H1 (cell line): ENCODE results near the gene HADHB.

ENCODE experiments used
- CEBPB ChIP-seq: IDR thresholded peaks from 2 replicates; pipeline ENCODE4 v1.6.1; 2012; ENCODE audit warnings: low read depth, low read length
- CHD1 ChIP-seq: IDR thresholded peaks from 2 replicates; pipeline ENCODE4 v1.6.1; 2012; ENCODE audit warnings: low read depth, low read length, improper control_type of control experiment
- CTCF ChIP-seq, 3 experiments: IDR thresholded peaks; 1 replicate in 2 of 3; 2 replicates in 1 of 3; pipeline versions ENCODE4 v1.5.1 to v1.6.1; 2011; ENCODE audit warnings: low read length in 3 of 3, mild to moderate bottlenecking in 3 of 3, inconsistent platforms in 2 of 3, low read depth in 1 of 3, moderate library complexity in 1 of 3; ENCODE audit not compliant: insufficient read depth in 1 of 3; ENCODE audit errors: control extremely low read depth in 1 of 3
- EGR1 ChIP-seq: IDR thresholded peaks from 2 replicates; pipeline ENCODE4 v1.6.1; 2011; ENCODE audit warnings: low read depth, low read length, borderline replicate concordance
- EP300 ChIP-seq, 2 experiments: IDR thresholded peaks; 1 replicate in 1 of 2; 2 replicates in 1 of 2; pipeline ENCODE4 v1.6.1; 2011 to 2012; ENCODE audit warnings: low read depth in 2 of 2, low read length in 2 of 2, mild to moderate bottlenecking in 2 of 2, borderline replicate concordance in 1 of 2, inconsistent platforms in 1 of 2, moderate library complexity in 1 of 2
- GABPA ChIP-seq: IDR thresholded peaks from 2 replicates; pipeline ENCODE4 v1.6.1; 2011; ENCODE audit warnings: mild to moderate bottlenecking, low read length, moderate library complexity, borderline replicate concordance; ENCODE audit not compliant: insufficient read depth
- POLR2A ChIP-seq, 2 experiments: IDR thresholded peaks; 1 replicate in 1 of 2; 2 replicates in 1 of 2; pipeline ENCODE4 v1.6.1; 2011; ENCODE audit warnings: low read depth in 2 of 2, low read length in 2 of 2, mild to moderate bottlenecking in 2 of 2; ENCODE audit errors: control extremely low read depth in 1 of 2
- SUZ12 ChIP-seq: fragments of 200-600 bp; sonication (generic); IDR thresholded peaks from 2 replicates; pipeline ENCODE4 v1.6.1; 2012; ENCODE audit warnings: mild to moderate bottlenecking, inconsistent platforms, low read length, moderate library complexity, mixed read lengths
- TF ChIP-seq, protein P1 (sequence below): fragments of 300-600 bp; sonication (generic); IDR thresholded peaks from 2 replicates; pipeline ENCODE4 v1.7.1; 2012; ENCODE audit warnings: low read length, moderate library complexity, mild to moderate bottlenecking, inconsistent platforms; ENCODE audit not compliant: insufficient replicate concordance
- TF ChIP-seq, protein P2 (sequence below): IDR thresholded peaks from 2 replicates; pipeline ENCODE4 v1.6.1; 2012; ENCODE audit warnings: inconsistent platforms

DNA sequence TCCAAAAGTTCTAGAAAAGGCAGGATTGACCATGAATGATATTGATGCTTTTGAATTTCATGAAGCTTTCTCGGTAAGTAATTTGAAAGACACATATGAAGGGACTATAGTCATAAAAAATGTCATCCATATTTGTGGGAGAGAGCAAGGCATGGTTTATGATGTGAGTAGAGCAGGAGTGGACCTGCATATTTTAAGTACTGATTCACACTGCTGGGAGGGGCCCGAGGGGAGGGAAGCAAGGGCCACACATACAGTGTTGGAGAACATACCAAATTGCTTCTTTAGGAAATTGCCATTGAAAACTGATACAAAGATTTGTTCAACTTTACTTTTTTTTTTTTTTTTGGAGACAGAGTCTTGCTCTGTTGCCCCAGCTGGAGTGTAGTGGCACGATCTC, 39.4 kb downstream of the HADHB start:
- no peak for TF ChIP-seq CHD1
- TF ChIP-seq CTCF (IDR thresholded peaks at IDR 0.05; ENCODE audit: control extremely low read depth in 1 of 3, insufficient read depth in 1 of 3, low read depth in 1 of 3, low read length in 3 of 3), result no peak
- TF ChIP-seq, protein P1, sequence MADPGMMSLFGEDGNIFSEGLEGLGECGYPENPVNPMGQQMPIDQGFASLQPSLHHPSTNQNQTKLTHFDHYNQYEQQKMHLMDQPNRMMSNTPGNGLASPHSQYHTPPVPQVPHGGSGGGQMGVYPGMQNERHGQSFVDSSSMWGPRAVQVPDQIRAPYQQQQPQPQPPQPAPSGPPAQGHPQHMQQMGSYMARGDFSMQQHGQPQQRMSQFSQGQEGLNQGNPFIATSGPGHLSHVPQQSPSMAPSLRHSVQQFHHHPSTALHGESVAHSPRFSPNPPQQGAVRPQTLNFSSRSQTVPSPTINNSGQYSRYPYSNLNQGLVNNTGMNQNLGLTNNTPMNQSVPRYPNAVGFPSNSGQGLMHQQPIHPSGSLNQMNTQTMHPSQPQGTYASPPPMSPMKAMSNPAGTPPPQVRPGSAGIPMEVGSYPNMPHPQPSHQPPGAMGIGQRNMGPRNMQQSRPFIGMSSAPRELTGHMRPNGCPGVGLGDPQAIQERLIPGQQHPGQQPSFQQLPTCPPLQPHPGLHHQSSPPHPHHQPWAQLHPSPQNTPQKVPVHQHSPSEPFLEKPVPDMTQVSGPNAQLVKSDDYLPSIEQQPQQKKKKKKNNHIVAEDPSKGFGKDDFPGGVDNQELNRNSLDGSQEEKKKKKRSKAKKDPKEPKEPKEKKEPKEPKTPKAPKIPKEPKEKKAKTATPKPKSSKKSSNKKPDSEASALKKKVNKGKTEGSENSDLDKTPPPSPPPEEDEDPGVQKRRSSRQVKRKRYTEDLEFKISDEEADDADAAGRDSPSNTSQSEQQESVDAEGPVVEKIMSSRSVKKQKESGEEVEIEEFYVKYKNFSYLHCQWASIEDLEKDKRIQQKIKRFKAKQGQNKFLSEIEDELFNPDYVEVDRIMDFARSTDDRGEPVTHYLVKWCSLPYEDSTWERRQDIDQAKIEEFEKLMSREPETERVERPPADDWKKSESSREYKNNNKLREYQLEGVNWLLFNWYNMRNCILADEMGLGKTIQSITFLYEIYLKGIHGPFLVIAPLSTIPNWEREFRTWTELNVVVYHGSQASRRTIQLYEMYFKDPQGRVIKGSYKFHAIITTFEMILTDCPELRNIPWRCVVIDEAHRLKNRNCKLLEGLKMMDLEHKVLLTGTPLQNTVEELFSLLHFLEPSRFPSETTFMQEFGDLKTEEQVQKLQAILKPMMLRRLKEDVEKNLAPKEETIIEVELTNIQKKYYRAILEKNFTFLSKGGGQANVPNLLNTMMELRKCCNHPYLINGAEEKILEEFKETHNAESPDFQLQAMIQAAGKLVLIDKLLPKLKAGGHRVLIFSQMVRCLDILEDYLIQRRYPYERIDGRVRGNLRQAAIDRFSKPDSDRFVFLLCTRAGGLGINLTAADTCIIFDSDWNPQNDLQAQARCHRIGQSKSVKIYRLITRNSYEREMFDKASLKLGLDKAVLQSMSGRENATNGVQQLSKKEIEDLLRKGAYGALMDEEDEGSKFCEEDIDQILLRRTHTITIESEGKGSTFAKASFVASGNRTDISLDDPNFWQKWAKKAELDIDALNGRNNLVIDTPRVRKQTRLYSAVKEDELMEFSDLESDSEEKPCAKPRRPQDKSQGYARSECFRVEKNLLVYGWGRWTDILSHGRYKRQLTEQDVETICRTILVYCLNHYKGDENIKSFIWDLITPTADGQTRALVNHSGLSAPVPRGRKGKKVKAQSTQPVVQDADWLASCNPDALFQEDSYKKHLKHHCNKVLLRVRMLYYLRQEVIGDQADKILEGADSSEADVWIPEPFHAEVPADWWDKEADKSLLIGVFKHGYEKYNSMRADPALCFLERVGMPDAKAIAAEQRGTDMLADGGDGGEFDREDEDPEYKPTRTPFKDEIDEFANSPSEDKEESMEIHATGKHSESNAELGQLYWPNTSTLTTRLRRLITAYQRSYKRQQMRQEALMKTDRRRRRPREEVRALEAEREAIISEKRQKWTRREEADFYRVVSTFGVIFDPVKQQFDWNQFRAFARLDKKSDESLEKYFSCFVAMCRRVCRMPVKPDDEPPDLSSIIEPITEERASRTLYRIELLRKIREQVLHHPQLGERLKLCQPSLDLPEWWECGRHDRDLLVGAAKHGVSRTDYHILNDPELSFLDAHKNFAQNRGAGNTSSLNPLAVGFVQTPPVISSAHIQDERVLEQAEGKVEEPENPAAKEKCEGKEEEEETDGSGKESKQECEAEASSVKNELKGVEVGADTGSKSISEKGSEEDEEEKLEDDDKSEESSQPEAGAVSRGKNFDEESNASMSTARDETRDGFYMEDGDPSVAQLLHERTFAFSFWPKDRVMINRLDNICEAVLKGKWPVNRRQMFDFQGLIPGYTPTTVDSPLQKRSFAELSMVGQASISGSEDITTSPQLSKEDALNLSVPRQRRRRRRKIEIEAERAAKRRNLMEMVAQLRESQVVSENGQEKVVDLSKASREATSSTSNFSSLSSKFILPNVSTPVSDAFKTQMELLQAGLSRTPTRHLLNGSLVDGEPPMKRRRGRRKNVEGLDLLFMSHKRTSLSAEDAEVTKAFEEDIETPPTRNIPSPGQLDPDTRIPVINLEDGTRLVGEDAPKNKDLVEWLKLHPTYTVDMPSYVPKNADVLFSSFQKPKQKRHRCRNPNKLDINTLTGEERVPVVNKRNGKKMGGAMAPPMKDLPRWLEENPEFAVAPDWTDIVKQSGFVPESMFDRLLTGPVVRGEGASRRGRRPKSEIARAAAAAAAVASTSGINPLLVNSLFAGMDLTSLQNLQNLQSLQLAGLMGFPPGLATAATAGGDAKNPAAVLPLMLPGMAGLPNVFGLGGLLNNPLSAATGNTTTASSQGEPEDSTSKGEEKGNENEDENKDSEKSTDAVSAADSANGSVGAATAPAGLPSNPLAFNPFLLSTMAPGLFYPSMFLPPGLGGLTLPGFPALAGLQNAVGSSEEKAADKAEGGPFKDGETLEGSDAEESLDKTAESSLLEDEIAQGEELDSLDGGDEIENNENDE, result no peak
- no peak for TF ChIP-seq POLR2A (IDR thresholded peaks at IDR 0.05; ENCODE audit: control extremely low read depth in 1 of 2, low read depth in 2 of 2, low read length in 2 of 2)
- TF ChIP-seq GABPA, result no peak
- no peak for TF ChIP-seq SUZ12
- no peak for TF ChIP-seq EGR1
- no peak for TF ChIP-seq EP300 (IDR thresholded peaks at IDR 0.05; ENCODE audit: borderline replicate concordance in 1 of 2, low read depth in 2 of 2, low read length in 2 of 2)
- TF ChIP-seq, protein P2, sequence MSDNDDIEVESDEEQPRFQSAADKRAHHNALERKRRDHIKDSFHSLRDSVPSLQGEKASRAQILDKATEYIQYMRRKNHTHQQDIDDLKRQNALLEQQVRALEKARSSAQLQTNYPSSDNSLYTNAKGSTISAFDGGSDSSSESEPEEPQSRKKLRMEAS, result no peak
- no peak for TF ChIP-seq CEBPB
